Astrocyte of the cerebellum (primary cell): ENCODE data around the gene KLK3.
"Not testable (repeated sequence)": the region's sequence is repeated elsewhere in the genome, so short reads cannot be mapped to it uniquely, and the experiment has no call there.

ENCODE experiments used
- DNase-seq: peaks from one replicate; pipeline ENCODE4 v3.0.0-alpha.2; 2011; ENCODE audit warnings: low read depth
- H3K4me3 ChIP-seq: 2 replicates; pipeline ENCODE4 v1.5.1; 2011; ENCODE audit warnings: mild to moderate bottlenecking, low read depth, low read length, moderate library complexity
- CTCF ChIP-seq: IDR thresholded peaks from 2 replicates; pipeline ENCODE4 v1.5.1; 2012; ENCODE audit warnings: low read length, low read depth, moderate library complexity, mild to moderate bottlenecking; ENCODE audit errors: missing control alignments
- in situ Hi-C: cut with HindIII; loops from 2 replicates; pipeline ENCODE4 v1.10.0; 2017; ENCODE audit warnings: low sequenced_read_pairs

The KLK3 gene

DNA sequence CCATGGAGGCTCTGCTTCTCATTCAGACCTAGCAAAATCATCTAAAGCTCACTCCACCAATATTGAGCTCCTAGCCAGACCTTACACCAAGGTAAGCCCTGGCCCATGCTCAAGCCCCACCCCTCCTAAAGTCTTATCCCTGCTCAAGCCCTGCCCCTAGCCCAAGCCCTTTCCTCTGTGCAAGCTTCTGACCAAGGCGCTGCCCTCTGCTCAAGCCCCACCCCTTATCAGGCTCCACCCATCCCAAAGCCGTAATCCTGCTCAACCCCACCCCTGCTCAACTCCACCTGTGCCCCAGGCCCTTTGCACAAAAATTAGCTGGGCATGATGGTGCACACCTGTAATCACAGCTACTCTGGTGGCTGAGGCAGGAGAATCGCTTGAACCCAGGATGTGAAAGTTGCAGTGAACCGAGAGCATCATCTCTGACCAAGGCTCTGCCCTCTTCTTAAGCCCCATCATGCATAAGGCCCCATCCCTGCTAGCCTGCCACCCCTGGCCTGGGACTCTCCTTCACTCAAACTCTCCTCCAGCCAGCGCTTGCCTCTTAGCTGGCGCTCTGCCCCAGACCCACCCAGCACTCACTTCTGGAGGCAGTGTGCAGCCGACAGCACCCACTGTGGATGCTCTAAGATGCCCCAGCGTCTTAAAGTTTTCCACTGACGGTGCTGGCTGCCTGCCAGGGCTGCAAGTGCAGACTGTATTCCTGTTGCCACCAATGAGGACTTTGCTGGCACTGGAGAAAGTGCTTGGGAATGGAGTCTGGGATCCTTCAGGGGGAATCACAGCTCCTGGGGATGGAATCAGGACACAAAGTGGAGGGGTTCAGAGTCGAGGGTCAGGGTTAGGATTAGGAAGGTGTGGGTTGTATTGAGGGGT, 40.0 kb downstream of the KLK3 start:
- H3K4me3 ChIP-seq, result no peak overlapping the region
- DNase-seq, result no peak
- no peak for TF ChIP-seq CTCF
- in situ Hi-C loops, result no loop called here

DNA sequence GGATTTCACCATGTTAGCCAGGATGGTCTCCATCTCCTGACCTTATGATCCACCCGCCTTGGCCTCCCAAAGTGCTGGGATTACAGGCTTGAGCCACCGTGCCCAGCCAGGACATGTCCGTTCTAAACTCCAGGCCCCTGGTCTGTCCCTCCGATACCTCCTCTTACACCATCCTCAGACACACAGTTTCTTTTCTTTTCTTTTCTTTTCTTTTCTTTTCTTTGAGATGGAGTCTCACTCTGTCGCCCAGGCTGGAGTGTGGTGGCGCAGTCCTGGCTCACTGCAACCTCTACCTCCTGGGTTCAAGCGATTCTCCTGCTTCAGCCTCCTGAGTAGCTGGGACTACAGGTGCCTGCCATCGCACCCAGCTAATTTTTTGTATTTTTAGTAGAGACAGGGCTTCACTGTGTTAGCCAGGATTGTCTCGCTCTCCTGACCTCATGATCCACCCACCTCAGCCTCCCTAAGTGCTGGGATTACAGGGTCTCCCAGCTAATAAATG, 41.4 kb downstream of the KLK3 start:
- H3K4me3 ChIP-seq, DNase-seq, in situ Hi-C loops: not testable (repeated sequence)

GRCh38 chr19:50896591-50897190, 42.0 kb downstream of the KLK3 start:
- H3K4me3 ChIP-seq, result no peak overlapping the region
- no peak for DNase-seq
- TF ChIP-seq CTCF, result no peak
- in situ Hi-C loops, result no loop called here

GRCh38 chr19:50897191-50897607, 42.5 kb downstream of the KLK3 start:
- no peak for TF ChIP-seq CTCF
- in situ Hi-C loops, result no loop called here
- no peak for DNase-seq
- H3K4me3 ChIP-seq, result no peak overlapping the region

DNA sequence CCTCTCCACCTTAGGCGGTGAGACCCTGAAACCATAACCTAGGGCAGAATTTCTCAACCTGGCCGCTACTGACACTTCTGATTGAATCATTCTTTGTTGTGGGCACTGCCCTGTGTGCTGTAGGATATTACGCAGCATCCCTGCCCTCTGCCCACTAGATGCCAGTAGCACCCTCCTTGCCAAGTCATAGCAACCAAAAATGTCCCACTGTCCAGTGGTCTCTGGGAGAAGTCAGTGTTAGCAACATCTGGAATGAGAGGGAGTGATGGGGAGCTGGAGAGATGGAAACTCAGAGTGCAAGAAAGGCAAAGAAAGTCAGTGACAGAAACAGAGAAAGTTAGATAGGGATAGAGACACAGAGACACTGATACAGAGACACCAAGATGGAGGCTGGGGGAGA, 42.9 kb downstream of the KLK3 start:
- H3K4me3 ChIP-seq, result no peak overlapping the region
- no peak for TF ChIP-seq CTCF
- in situ Hi-C loops, result no loop called here
- DNase-seq, result no peak

DNA sequence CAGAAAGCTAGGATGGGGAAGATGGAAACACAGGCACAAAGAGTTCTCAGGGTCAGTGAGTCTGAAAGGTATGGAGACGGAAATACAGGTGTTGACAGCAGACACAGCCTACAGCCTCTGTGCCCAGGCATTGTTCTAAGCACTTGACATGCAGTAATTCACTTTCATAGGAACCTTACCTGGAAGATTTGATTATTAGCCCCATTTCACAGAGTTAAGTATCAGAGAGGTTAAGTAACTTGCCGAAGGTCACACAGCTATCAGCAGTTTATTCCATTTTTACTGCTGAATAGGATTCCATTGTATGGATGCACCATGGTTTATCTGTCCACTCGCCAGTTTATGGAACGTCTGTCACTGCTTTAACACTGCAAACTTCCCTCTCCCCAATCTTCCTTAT, 43.3 kb downstream of the KLK3 start:
- DNase-seq, result no peak
- in situ Hi-C loops, result no loop called here
- H3K4me3 ChIP-seq, result no peak overlapping the region
- TF ChIP-seq CTCF, result no peak

- in situ Hi-C loops, result no loop called here
- TF ChIP-seq CTCF, result no peak
- H3K4me3 ChIP-seq, result no peak overlapping the region
- DNase-seq, result no peak
Observed at GRCh38 chr19:50899569-50899968, 44.9 kb downstream of the KLK3 start.
